ENCODE results near the gene UHRF1.
"Not testable (repeated sequence)": the region's sequence is repeated elsewhere in the genome, so short reads cannot be mapped to it uniquely, and the experiment has no call there.

DNA sequence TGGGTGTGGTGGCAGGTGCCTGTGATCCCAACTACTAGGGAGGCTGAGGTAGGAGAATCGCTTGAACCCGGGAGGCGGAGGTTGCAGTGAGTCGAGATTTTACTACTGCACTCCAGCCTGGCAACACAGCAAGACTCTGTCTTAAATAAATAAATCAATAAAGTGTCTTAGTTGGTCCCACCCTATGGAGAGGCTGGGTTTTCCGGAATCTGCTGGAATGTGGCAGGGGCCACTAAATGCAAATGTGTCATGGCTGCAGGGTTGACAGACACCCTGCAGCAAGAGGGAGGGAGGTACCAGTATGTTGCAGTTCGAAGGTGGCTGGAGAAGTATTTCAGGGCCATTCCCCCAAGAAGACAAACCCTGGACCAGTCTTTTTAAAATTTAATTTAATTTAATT lies 24.3 kb upstream of the UHRF1 start:
- TF ChIP-seq, protein P1, sequence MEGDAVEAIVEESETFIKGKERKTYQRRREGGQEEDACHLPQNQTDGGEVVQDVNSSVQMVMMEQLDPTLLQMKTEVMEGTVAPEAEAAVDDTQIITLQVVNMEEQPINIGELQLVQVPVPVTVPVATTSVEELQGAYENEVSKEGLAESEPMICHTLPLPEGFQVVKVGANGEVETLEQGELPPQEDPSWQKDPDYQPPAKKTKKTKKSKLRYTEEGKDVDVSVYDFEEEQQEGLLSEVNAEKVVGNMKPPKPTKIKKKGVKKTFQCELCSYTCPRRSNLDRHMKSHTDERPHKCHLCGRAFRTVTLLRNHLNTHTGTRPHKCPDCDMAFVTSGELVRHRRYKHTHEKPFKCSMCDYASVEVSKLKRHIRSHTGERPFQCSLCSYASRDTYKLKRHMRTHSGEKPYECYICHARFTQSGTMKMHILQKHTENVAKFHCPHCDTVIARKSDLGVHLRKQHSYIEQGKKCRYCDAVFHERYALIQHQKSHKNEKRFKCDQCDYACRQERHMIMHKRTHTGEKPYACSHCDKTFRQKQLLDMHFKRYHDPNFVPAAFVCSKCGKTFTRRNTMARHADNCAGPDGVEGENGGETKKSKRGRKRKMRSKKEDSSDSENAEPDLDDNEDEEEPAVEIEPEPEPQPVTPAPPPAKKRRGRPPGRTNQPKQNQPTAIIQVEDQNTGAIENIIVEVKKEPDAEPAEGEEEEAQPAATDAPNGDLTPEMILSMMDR (IDR thresholded peaks at IDR 0.05; ENCODE audit: low read depth, low read length): not testable (repeated sequence)
- not testable (repeated sequence) for TF ChIP-seq EZH2phosphoT487 (IDR thresholded peaks at IDR 0.05; ENCODE audit: low read depth)
